WTC11 (cell line): Measurements from ENCODE around the gene HSPG2. TPM values are rescaled to one million over a fixed set of nuclear protein-coding genes. Genes with fewer than 3 reads are reported as not detected.

Experiments used
- CREB1 ChIP-seq: sonication (generic); formaldehyde crosslinking; IDR thresholded peaks from 2 replicates; pipeline ENCODE4 v1.8.0; 2023; ENCODE audit warnings: mild to moderate bottlenecking, missing genetic modification reagents
- JAZF1 ChIP-seq: fragments of 250-450 bp; sonication (Bioruptor Pico); IDR thresholded peaks from 2 replicates; pipeline ENCODE4 v1.9.0; 2021; ENCODE audit warnings: moderate library complexity, mild to moderate bottlenecking, inconsistent platforms
- JUN ChIP-seq: sonication (generic); formaldehyde crosslinking; IDR thresholded peaks from 2 replicates; pipeline ENCODE4 v1.8.0; 2023; ENCODE audit warnings: mild to moderate bottlenecking, missing genetic modification reagents
- MXD4 ChIP-seq: fragments of 250-450 bp; sonication (Bioruptor Pico); IDR thresholded peaks from 2 replicates; pipeline ENCODE4 v1.8.0; 2021; ENCODE audit warnings: mild to moderate bottlenecking, moderate library complexity, borderline replicate concordance
- PRDM15 ChIP-seq: sonication (generic); formaldehyde crosslinking; IDR thresholded peaks from 2 replicates; pipeline ENCODE4 v1.8.0; 2022; ENCODE audit warnings: missing genetic modification reagents
- RORB ChIP-seq: fragments of 250-450 bp; sonication (Bioruptor Pico); IDR thresholded peaks from 2 replicates; pipeline ENCODE4 v1.9.0; 2021; ENCODE audit warnings: mild to moderate bottlenecking
- SMAD3 ChIP-seq: sonication (generic); formaldehyde crosslinking; IDR thresholded peaks from 2 replicates; pipeline ENCODE4 v1.8.0; 2022; ENCODE audit warnings: missing genetic modification reagents, mild to moderate bottlenecking, borderline replicate concordance
- TP53 ChIP-seq: sonication (generic); formaldehyde crosslinking; IDR thresholded peaks from 2 replicates; pipeline ENCODE4 v1.8.1; 2023; ENCODE audit warnings: mild to moderate bottlenecking, missing genetic modification reagents
- total RNA-seq: library from RNA; stranded (reverse); gene quantifications from 3 replicates; pipeline ENCODE4 v1.2.3, GENCODE V29; 2021
- TF ChIP-seq, protein P1 (sequence below): fragments of 250-450 bp; sonication (Bioruptor Pico); IDR thresholded peaks from 2 replicates; pipeline ENCODE4 v1.8.0; 2021; ENCODE audit warnings: mild to moderate bottlenecking

HSPG2 gene
- total RNA-seq, 1 experiment from 2014 or later = 120 TPM

- TF ChIP-seq, protein P1, sequence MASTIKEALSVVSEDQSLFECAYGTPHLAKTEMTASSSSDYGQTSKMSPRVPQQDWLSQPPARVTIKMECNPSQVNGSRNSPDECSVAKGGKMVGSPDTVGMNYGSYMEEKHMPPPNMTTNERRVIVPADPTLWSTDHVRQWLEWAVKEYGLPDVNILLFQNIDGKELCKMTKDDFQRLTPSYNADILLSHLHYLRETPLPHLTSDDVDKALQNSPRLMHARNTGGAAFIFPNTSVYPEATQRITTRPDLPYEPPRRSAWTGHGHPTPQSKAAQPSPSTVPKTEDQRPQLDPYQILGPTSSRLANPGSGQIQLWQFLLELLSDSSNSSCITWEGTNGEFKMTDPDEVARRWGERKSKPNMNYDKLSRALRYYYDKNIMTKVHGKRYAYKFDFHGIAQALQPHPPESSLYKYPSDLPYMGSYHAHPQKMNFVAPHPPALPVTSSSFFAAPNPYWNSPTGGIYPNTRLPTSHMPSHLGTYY (CRISPR knock-in tag) = no peak
- no peak for TF ChIP-seq MXD4 (CRISPR knock-in tag)
- TF ChIP-seq JAZF1 (CRISPR knock-in tag) = no peak
- no peak for TF ChIP-seq JUN (CRISPR knock-in tag)
- no peak for TF ChIP-seq SMAD3 (CRISPR knock-in tag)
- TF ChIP-seq PRDM15 (CRISPR knock-in tag) = no peak
- no peak for TF ChIP-seq RORB (CRISPR knock-in tag)
- no peak for TF ChIP-seq TP53 (CRISPR knock-in tag)
- TF ChIP-seq CREB1 (CRISPR knock-in tag) = no peak
These were observed 163.5 kb downstream of the HSPG2 start (continued) for GRCh38 chr1:21773585-21773984.

Other genes with a start within 250 kb of the HSPG2 start
- 72.1 to 86.9 TPM (median 79.2 TPM) in 3 replicates for gene USP48, start 154.2 kb downstream of the HSPG2 start, total RNA-seq
- gene LDLRAD2, start 125.0 kb downstream of the HSPG2 start, total RNA-seq = 0.63 to 1.3 TPM (median 0.85 TPM) in 3 replicates
- gene CELA3B, start 39.7 kb upstream of the HSPG2 start, total RNA-seq = 4.4 to 6.7 TPM (median 5.0 TPM) in 3 replicates
- gene CELA3A, start 64.3 kb upstream of the HSPG2 start, total RNA-seq = 7.2 to 9.6 TPM (median 8.0 TPM) in 3 replicates
- 169 to 182 TPM (median 171 TPM) in 3 replicates for gene CDC42, start 115.4 kb upstream of the HSPG2 start, total RNA-seq
- 0.69 to 0.85 TPM (median 0.70 TPM) in 3 replicates for gene WNT4, start 205.8 kb upstream of the HSPG2 start, total RNA-seq